HG03520 (cell line): ENCODE results near the gene ATP6AP1.
"Not testable (repeated sequence)": the region's sequence is repeated elsewhere in the genome, so short reads cannot be mapped to it uniquely, and the experiment has no call there.

Source experiments
- ATAC-seq: cut with Tn5 transposase; IDR thresholded peaks from one replicate; pipeline ENCODE4 v1.9.1; 2021; ENCODE audit warnings: mild to moderate bottlenecking, moderate library complexity; ENCODE audit not compliant: unreplicated experiment

Gene ATP6AP1

GRCh38 chrX:154398668-154399526, 29.6 kb upstream of the ATP6AP1 start:
- no peak for ATAC-seq

DNA sequence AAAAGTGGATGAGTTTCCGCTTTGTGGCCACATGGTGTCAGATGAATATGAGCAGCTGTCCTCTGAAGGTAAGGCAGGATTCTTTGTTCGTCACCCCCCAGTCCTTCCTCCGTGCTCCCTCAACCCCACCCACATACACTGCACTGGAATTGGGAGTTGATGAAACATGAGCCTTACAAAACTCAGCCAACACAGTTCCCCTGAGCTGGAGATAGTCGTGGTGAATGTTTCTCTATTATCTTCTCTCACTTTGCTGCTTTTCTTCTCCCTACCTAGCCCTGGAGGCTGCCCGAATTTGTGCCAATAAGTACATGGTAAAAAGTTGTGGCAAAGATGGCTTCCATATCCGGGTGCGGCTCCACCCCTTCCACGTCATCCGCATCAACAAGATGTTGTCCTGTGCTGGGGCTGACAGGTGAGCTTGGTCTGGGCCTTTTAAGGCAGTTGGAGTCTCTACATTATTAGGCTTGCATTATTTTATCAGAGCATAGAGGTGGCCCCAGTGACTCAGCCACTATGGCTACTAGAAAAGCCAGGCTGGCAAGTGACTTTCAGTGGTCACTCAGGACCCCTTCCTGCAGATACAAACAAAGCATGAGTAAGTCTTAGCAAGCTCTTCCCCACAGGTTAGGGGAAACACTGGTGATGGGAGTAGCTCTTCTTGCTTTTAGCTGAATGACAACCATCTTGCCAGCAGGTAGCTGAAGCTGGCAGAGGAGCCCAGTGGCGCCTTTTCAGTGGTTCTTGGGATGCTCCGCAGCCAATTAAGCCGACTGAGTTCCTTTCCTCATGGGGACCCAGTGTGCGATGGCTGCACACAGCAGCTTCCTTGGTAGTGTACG, 28.7 kb upstream of the ATP6AP1 start:
- no peak for ATAC-seq

DNA sequence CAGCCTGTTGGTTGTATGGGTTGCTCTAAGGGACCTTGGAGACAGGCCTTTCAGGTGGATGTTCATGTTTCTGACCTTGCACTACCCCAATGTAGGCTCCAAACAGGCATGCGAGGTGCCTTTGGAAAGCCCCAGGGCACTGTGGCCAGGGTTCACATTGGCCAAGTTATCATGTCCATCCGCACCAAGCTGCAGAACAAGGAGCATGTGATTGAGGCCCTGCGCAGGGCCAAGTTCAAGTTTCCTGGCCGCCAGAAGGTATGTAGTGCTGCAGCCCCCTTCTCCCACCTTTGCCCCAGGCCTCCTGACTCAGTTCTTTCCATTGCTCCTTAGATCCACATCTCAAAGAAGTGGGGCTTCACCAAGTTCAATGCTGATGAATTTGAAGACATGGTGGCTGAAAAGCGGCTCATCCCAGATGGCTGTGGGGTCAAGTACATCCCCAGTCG, 28.1 kb upstream of the ATP6AP1 start:
- ATAC-seq: not testable (repeated sequence)

DNA sequence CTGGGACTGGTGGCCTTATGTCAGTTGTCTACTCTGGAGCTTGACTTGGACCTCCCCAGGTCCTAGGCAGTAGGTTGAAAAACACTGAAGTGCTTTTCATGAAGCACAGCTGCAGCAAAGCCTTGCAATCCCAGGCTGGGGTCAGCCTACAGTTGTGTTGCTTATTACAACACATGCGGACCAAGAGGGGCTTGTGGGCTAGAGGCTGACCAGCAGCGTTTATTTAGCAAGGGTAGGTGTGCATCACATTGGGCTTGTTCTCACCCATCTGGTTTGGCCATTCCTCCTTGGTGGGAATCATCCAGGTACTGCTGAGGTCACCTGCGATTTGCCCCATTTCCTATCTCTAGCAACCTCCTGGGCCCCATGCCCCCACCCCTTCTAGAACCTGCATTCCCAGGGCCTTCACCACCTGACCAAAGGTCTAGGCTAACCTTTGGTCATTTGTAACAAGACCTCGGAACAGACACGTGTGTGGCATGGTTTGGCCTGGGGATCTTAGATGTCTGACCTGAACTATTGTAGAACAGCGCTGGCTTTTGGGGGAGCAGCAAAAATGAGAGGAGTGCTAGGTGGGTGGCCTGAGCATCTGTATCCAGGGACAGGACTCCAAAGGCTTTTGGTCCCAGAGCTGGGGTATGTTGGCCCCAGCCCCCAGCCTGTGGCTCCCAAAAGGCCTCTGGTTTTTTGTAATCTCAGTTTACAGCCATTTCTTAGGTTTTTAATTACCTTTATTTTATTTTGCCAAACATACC, 27.3 kb upstream of the ATP6AP1 start:
- no peak for ATAC-seq

DNA sequence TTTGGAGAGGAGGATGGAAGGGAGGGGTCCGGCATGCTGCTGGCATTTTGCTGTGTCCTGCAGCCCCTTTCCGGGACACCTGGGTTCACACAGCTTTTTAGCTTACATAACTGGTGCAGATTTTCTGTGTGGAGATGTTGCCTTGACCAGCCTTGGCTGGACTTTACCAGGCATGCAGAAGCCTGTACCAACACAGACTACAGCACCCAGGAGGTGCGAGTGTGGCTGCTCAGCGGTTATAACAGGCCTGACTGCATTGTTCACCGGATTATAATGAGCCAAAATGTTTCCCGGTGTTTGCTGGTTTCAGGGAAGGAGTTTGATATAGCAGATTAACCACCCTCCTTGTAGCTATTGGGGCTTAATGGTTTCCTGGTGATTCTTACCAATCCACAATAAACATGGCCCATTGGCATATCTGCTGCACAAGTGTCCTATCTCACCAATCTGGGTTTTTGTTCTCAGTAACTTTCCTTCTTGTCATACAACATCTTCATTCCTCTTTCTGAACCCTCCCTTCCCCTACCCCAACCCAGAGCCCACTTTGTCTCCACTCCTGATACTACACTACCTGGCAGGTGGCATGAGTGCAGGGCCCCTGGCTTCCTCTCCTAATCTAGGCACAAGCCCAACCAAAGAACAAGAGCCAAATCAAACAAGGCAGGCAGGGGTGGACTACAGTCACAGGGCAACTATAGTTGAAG, 26.4 kb upstream of the ATP6AP1 start:
- no peak for ATAC-seq

GRCh38 chrX:154402622-154403127, 25.8 kb upstream of the ATP6AP1 start:
- no peak for ATAC-seq

GRCh38 chrX:154403192-154403591, 25.3 kb upstream of the ATP6AP1 start:
- ATAC-seq: no peak

- ATAC-seq: no peak
Observed at GRCh38 chrX:154403858-154404257, 24.6 kb upstream of the ATP6AP1 start.

DNA sequence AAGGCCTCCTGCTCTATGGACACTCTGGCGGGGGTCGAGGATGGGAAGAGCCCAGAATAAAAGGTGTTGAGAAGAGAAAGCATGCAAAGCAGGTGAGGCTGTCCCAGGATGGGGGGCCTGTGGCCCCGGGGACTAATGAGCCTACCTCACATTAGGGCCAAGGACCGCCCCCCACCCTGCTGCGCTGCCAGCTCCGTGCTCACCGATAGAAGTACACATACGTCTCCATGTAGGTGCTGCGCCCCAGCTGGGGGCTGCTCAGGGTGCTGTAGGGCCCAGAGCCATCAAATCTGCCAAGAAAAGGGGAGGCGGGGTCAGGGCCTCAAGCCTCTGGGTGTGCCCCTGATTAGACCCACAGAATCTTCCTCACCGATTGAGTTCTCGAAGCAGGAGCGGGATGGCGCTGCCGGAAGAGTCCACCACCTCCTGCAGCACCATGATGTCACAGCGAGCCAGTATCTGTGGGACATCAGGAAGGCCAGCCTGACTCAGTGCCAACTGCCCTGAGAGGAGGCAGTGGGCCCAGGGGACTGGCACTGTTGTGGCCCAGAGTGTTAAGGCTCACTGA, 23.8 kb upstream of the ATP6AP1 start:
- ATAC-seq: no peak

DNA sequence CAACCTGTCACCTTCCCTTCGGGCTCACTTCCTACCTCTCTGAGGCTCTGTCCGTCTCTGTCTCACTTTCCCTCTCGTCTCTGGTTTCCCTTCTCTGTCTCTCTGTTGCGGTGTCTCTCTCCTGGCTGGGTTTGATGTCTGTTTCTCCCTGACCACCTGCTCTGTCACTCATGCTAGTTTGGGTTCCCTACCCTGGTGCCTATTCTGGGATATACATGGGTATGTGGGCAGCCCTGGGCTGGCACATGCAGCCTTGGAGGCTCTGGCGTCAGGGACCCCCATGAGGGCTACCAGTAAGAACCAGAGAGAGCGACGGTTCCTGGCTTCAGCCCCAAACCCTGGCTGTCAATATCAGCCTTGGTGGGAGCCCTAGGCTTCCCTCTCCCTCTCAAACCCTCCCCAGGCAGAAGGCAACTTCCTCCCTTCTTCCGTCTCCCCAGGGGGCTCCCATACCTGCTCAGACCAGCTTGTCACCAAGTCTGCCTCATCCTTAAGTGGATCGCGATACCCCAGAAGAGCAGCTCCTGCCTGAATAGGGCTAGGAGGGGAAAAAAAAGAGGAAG, 19.7 kb upstream of the ATP6AP1 start:
- ATAC-seq: no peak

- no peak for ATAC-seq
Observed at GRCh38 chrX:154409222-154409871, 19.1 kb upstream of the ATP6AP1 start, which contains the start of gene DNASE1L1. DNASE1L1 (minus strand) TSS chrX:154409254; CDS start chrX:154405568, 3,686 bp downstream.

DNA sequence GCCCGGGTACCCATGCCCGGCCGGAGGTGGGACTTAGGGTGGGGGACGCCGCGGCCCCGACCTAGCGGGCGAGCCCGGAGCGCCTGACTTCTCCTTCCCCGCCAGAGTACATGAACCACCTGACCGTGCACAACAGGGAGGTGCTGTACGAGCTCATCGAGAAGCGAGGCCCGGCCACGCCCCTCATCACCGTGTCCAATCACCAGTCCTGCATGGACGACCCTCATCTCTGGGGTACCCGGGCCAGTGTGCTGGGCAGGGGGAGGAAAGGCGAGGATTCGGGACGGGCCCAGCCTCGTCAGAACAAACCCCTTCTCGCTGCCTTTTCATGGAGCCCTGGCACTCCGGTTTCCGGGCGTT, 16.5 kb upstream of the ATP6AP1 start:
- no peak for ATAC-seq

- ATAC-seq: no peak
Observed at GRCh38 chrX:154412468-154412867, 16.0 kb upstream of the ATP6AP1 start.

- ATAC-seq: no peak
Observed at GRCh38 chrX:154413142-154413541, 15.3 kb upstream of the ATP6AP1 start.

DNA sequence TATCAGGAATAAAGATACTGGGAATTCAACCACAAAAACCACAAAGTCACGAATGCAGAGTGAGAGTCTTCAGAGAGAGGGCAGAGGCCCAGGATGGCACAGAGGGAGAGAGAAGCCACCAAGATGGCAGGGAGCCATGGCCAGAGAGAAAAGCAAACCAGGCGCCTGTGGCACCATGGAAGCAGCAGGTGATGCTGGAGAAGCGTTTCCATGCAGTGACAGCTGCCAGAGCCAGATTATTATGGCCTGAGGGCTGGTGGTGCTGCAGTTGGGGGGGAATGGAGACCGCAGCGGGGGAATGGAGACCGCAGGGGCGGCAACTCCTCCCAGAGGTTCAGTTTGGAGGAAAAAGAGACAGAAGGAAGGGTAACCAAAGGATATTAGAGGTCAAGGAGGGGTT, 11.3 kb upstream of the ATP6AP1 start:
- ATAC-seq: no peak

DNA sequence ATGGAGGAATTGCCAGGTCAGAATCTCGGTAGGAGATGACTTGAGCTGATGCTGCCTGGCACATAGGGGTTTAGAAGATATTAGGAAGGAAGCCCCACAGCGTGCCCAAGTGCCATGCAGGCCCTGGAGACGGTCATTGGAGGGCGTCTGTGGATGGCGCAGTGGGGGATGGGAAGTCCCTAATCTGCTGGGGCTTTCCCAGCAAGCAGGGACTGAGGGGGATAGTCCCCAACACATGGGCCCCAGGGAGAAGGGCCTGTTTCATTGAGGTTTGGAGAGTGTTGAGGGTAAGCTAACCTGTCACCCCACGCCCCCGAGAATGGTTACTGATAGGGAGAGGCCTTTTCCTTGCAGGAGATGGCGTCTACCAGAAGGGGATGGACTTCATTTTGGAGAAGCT, 9.3 kb upstream of the ATP6AP1 start:
- ATAC-seq: no peak

GRCh38 chrX:154419688-154420401, 8.6 kb upstream of the ATP6AP1 start:
- no peak for ATAC-seq

GRCh38 chrX:154420402-154420756, 8.1 kb upstream of the ATP6AP1 start:
- ATAC-seq: no peak
